H1 (cell line): ENCODE results near the gene SAFB2. TPM values are rescaled to one million over a fixed set of nuclear protein-coding genes. Genes with fewer than 3 reads are reported as not detected.

ENCODE experiments used
- CTCF ChIA-PET: fragments of 300-600 bp; sonication (Branson Sonifier 250); formaldehyde crosslinking; loops from one replicate; lab custom pipeline; 2021; ENCODE audit not compliant: partially characterized antibody; lab: Charles Lee
- POLR2A ChIA-PET: fragments of 300-600 bp; sonication (Branson Sonifier 250); formaldehyde crosslinking; loops from one replicate; lab custom pipeline; 2021; ENCODE audit warnings: inconsistent platforms; ENCODE audit not compliant: partially characterized antibody; lab: Charles Lee
- DNase-seq, 2 experiments: peaks; one replicate each; pipeline versions ENCODE4 v3.0.0 to v3.0.0-alpha.2; 2010 to 2022; ENCODE audit warnings: low spot score in 2 of 2, low read depth in 1 of 2, mixed read lengths in 1 of 2
- FAIRE-seq: peaks from 2 replicates; lab custom pipeline; 2011; peaks lifted over from hg19 to GRCh38; lab: Jason Lieb, UNC
- H2AFZ ChIP-seq: 2 replicates; pipeline ENCODE4 v1.8.1; 2012; ENCODE audit warnings: low read length, inconsistent platforms
- H2AK5ac ChIP-seq: 2 replicates; pipeline ENCODE4 v1.6.1; 2013; ENCODE audit warnings: low read depth, low read length
- H2BK120ac ChIP-seq: replicated peaks from 2 replicates; pipeline ENCODE3; 2013; ENCODE audit warnings: low read depth, low read length, inconsistent platforms
- H2BK12ac ChIP-seq: 2 replicates; pipeline ENCODE4 v1.6.1; 2013; ENCODE audit warnings: low read depth, low read length
- H2BK15ac ChIP-seq: 2 replicates; pipeline ENCODE4 v1.6.1; 2013; ENCODE audit warnings: low read length
- H2BK20ac ChIP-seq: 2 replicates; pipeline ENCODE4 v1.6.1; 2013; ENCODE audit warnings: low read length
- H2BK5ac ChIP-seq: 2 replicates; pipeline ENCODE4 v1.6.1; 2013; ENCODE audit warnings: low read depth, low read length
- H3K14ac ChIP-seq: 2 replicates; pipeline ENCODE4 v1.6.1; 2013; ENCODE audit warnings: inconsistent platforms; ENCODE audit not compliant: insufficient read length
- H3K18ac ChIP-seq: 2 replicates; pipeline ENCODE4 v1.6.1; 2013; ENCODE audit warnings: low read length; ENCODE audit errors: extremely low read depth
- H3K23ac ChIP-seq: 2 replicates; pipeline ENCODE4 v1.6.1; 2013; ENCODE audit warnings: inconsistent platforms; ENCODE audit not compliant: insufficient read length
- H3K23me2 ChIP-seq: 2 replicates; pipeline ENCODE4 v1.6.1; 2013; ENCODE audit warnings: low read depth, low read length
- H3K27ac ChIP-seq: 2 replicates; pipeline ENCODE4 v1.6.1; 2011; ENCODE audit warnings: low read depth, low read length, inconsistent platforms
- H3K27me3 ChIP-seq, 4 experiments: replicated peaks in 1 of 4; 1 replicate in 1 of 4; 2 replicates in 3 of 4; pipeline versions ENCODE4 v1.6.1 to v1.8.1; 2011 to 2013; ENCODE audit warnings: low read length in 3 of 4, mild to moderate bottlenecking in 3 of 4, inconsistent platforms in 2 of 4, mixed read lengths in 2 of 4, moderate library complexity in 1 of 4; ENCODE audit not compliant: control insufficient read depth in 3 of 4, insufficient read depth in 3 of 4; ENCODE audit errors: extremely low read depth in 1 of 4
- H3K36me3 ChIP-seq, 4 experiments: 2 replicates each; pipeline versions ENCODE4 v1.6.1 to v1.8.1; 2011 to 2013; ENCODE audit warnings: mild to moderate bottlenecking in 4 of 4, low read length in 3 of 4, moderate library complexity in 2 of 4, control low read depth in 1 of 4, inconsistent platforms in 1 of 4; ENCODE audit not compliant: insufficient read depth in 4 of 4, control insufficient read depth in 2 of 4
- H3K4ac ChIP-seq: replicated peaks from 2 replicates; pipeline ENCODE3; 2013; ENCODE audit warnings: low read length, low read depth, mixed read lengths, inconsistent platforms; ENCODE audit not compliant: insufficient read length
- H3K4me1 ChIP-seq, 4 experiments: replicated peaks in 1 of 4; 1 replicate in 1 of 4; 2 replicates in 3 of 4; pipeline versions ENCODE4 v1.6.1 to v1.8.1; 2011 to 2013; ENCODE audit warnings: low read length in 3 of 4, inconsistent platforms in 2 of 4, mixed read lengths in 1 of 4; ENCODE audit not compliant: insufficient read depth in 4 of 4, control insufficient read depth in 3 of 4
- H3K4me2 ChIP-seq, 2 experiments: 2 replicates each; pipeline versions ENCODE4 v1.6.1 to v1.8.1; 2011 to 2013; ENCODE audit warnings: low read depth in 2 of 2, low read length in 2 of 2, control low read depth in 1 of 2, inconsistent platforms in 1 of 2, mild to moderate bottlenecking in 1 of 2; ENCODE audit not compliant: insufficient read depth in 1 of 2
- H3K4me3 ChIP-seq, 4 experiments: fragments of 200-600, 300-600 bp in 1 of 4; sonication (generic), shearing (Covaris generic), sonication (Bioruptor Twin) in 1 of 4; 2 replicates each; pipeline versions ENCODE4 v1.5.1 to v1.8.1; 2011 to 2016; ENCODE audit warnings: low read length in 4 of 4, low read depth in 3 of 4, control low read depth in 2 of 4, inconsistent platforms in 2 of 4, mild to moderate bottlenecking in 2 of 4, mixed read lengths in 1 of 4, moderate library complexity in 1 of 4; ENCODE audit not compliant: insufficient read depth in 2 of 4; ENCODE audit errors: extremely low read depth in 1 of 4
- H3K56ac ChIP-seq: replicated peaks from 2 replicates; pipeline ENCODE3; 2013; ENCODE audit warnings: low read depth, mild to moderate bottlenecking, mixed read lengths, low read length, inconsistent platforms; ENCODE audit not compliant: insufficient read length
- H3K79me1 ChIP-seq: 2 replicates; pipeline ENCODE4 v1.6.1; 2013; ENCODE audit warnings: low read depth, low read length, control low read depth
- H3K79me2 ChIP-seq, 2 experiments: 2 replicates each; pipeline versions ENCODE4 v1.6.1 to v1.8.1; 2012 to 2013; ENCODE audit warnings: low read length in 2 of 2, mild to moderate bottlenecking in 2 of 2, inconsistent platforms in 1 of 2; ENCODE audit not compliant: insufficient read depth in 2 of 2, control insufficient read depth in 1 of 2
- H3K9ac ChIP-seq, 4 experiments: replicated peaks in 1 of 4; 1 replicate in 1 of 4; 2 replicates in 3 of 4; pipeline versions ENCODE4 v1.6.1 to v1.8.1; 2011 to 2013; ENCODE audit warnings: low read depth in 3 of 4, low read length in 3 of 4, control low read depth in 2 of 4, mild to moderate bottlenecking in 2 of 4, moderate library complexity in 2 of 4, inconsistent platforms in 1 of 4; ENCODE audit errors: extremely low read depth in 1 of 4
- H3K9me3 ChIP-seq, 2 experiments: 2 replicates each; pipeline versions ENCODE4 v1.6.1 to v1.8.1; 2012 to 2013; ENCODE audit warnings: mild to moderate bottlenecking in 2 of 2, moderate library complexity in 2 of 2, control low read depth in 1 of 2, inconsistent platforms in 1 of 2, low read depth in 1 of 2, low read length in 1 of 2, mixed read lengths in 1 of 2; ENCODE audit not compliant: insufficient read depth in 2 of 2
- H4K20me1 ChIP-seq, 2 experiments: replicated peaks in 1 of 2; 2 replicates each; pipeline versions ENCODE3 to v1.8.1; 2011 to 2013; ENCODE audit warnings: inconsistent platforms in 2 of 2, low read length in 2 of 2, mild to moderate bottlenecking in 1 of 2; ENCODE audit not compliant: insufficient read depth in 2 of 2, control insufficient read depth in 1 of 2
- H4K5ac ChIP-seq: 2 replicates; pipeline ENCODE4 v1.6.1; 2013; ENCODE audit warnings: low read length, low read depth, mixed read lengths, inconsistent platforms; ENCODE audit not compliant: insufficient read length
- H4K8ac ChIP-seq: 2 replicates; pipeline ENCODE4 v1.8.0; 2013; ENCODE audit warnings: mild to moderate bottlenecking, moderate library complexity, low read length, inconsistent platforms; ENCODE audit not compliant: insufficient read depth; ENCODE audit errors: extremely low read depth
- H4K91ac ChIP-seq: replicated peaks from 2 replicates; pipeline ENCODE3; 2013; ENCODE audit warnings: low read length, mixed read lengths, inconsistent platforms; ENCODE audit not compliant: insufficient read length
- HDAC2 ChIP-seq, 2 experiments: fragments of 300-600 bp in 1 of 2; sonication (generic) in 1 of 2; IDR thresholded peaks; 2 replicates each; pipeline ENCODE4 v1.6.1; 2011 to 2012; ENCODE audit warnings: low read depth in 2 of 2, low read length in 2 of 2, mild to moderate bottlenecking in 2 of 2, moderate library complexity in 2 of 2, borderline replicate concordance in 1 of 2, inconsistent platforms in 1 of 2
- KDM1A ChIP-seq: fragments of 200-600, 300-600 bp; sonication (generic); IDR thresholded peaks from 2 replicates; pipeline ENCODE4 v1.7.1; 2016; ENCODE audit warnings: mild to moderate bottlenecking, low read length, borderline replicate concordance
- RXRA ChIP-seq: IDR thresholded peaks from 2 replicates; pipeline ENCODE4 v1.6.1; 2011; ENCODE audit warnings: low read depth, mild to moderate bottlenecking, low read length, moderate library complexity; ENCODE audit not compliant: insufficient read depth
- SAP30 ChIP-seq: fragments of 300-600 bp; sonication (generic); IDR thresholded peaks from 2 replicates; pipeline ENCODE4 v1.7.1; 2012; ENCODE audit warnings: low read length, moderate library complexity, mild to moderate bottlenecking, inconsistent platforms; ENCODE audit not compliant: insufficient read depth, insufficient replicate concordance
- WGBS, 2 experiments: shearing (Covaris generic) in 1 of 2; methylation state at CpG; one replicate each; pipeline versions ENCODE4 v1.1.6 to v1.1.7; 2013 to 2015; ENCODE audit warnings: low lambda C conversion rate in 2 of 2, mixed read lengths in 2 of 2, inconsistent platforms in 1 of 2, low coverage in 1 of 2, missing lambda C conversion rate in 1 of 2; ENCODE audit not compliant: insufficient replicate concordance in 2 of 2, insufficient coverage in 1 of 2, insufficient read length in 1 of 2; ENCODE audit errors: extremely low coverage in 1 of 2, missing lambda C conversion rate in 1 of 2; 5-methylcytosine and 5-hydroxymethylcytosine counted together
- polyA plus RNA-seq, 7 experiments: library from polyadenylated mRNA; depleted of rRNA in 3 of 7; stranded (reverse) in 5 of 7; unstranded in 2 of 7; fragments of >200 nt in 5 of 7; fragments of 200-250 nt in 2 of 7; gene quantifications; 1 replicate in 5 of 7; 2 replicates in 1 of 7; 4 replicates in 1 of 7; pipeline versions ENCODE4 v1.2.1 to v1.2.3, GENCODE V29; 2011 to 2013; ENCODE audit warnings: missing spikeins in 2 of 7, mixed read lengths in 2 of 7
- total RNA-seq: library from RNA; stranded (reverse); fragmentation: NEBNext Ultra II Directional; extraction: Animal tissue kit (Norgen Biotek cat#: 25700); gene quantifications from 2 replicates; pipeline ENCODE4 v1.2.1, GENCODE V29; 2021

Gene SAFB2
- total and polyA plus RNA-seq, 2 of the 8 experiments (the other 6 are each of a cell fraction or from before 2014, with no cell fraction given): 14.8 to 63.8 TPM

DNA sequence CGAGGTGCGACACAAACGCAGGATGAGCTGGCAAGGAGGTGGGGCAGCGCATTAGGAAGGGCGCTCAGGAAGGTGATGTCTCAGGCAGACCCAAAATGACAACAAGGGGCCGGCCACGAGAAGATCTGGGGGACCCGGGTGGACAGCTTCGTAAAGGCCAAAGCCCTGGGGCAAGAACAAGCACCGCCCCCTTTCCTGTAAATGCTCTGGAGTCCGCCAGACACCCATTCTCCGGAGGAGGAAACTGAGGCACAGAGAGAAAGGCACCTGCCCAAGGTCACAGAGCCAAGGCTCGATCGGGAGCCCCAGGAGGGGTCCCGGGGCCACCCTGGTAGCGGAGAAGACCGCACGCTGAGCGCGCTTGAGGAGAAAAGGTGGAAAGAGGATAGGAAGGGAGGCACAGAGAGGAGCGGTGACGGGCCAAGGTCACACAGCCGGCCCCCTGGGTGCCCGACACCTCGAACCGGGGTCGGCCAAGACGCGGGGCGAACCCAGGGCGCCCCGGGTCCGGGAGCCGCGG lies 571 bp downstream of the SAFB2 start:
- H2BK5ac ChIP-seq: no peak overlapping the region
- no peak overlapping the region for H2BK20ac ChIP-seq
- DNase-seq (peak in 1 of 2 experiments; percentile 49), FAIRE-seq (no peak)
- no peak overlapping the region for H2AFZ ChIP-seq
- peak overlapping the region; percentile 48 to 89 (median 71) for H3K9ac ChIP-seq
- H3K14ac ChIP-seq: no peak overlapping the region
- ChIA-PET POLR2A (interaction anchor here (0.6 to 3.8 kb wide), 33 partner anchors 9 to 169 kb away, joined by 3 to 25 read pairs (median 3); partner anchors contain the start of genes CATSPERD, DUS3L, LONP1 and RPL36), CTCF (interaction anchor here (1.0 to 1.5 kb wide), 3 partner anchors 60 to 87 kb away, joined by 3 to 4 read pairs (median 3); no protein-coding TSS in a partner anchor)
- no peak overlapping the region for H2AK5ac ChIP-seq
- H4K91ac ChIP-seq: peak overlapping the region; percentile 46
- H3K4me3 ChIP-seq: peak overlapping the region; percentile 88 to 100 (median 98)
- H2BK15ac ChIP-seq: no peak overlapping the region
- peaks cover 2 to 14% (median 6%) of the 10 kb centered on the region in 4 experiments; a peak in 4 of 7 replicates for H3K4me1 ChIP-seq
- H4K20me1 ChIP-seq: peaks cover 9 to 20% of the 10 kb centered on the region in 2 experiments
- no peaks in the 10 kb centered on the region for H3K27me3 ChIP-seq
- H4K5ac ChIP-seq: no peak overlapping the region
- H3K23ac ChIP-seq: no peak overlapping the region
- peaks cover 50 to 91% of the 10 kb centered on the region in 2 experiments for H3K79me2 ChIP-seq
- no peak overlapping the region for H2BK120ac ChIP-seq
- no peak overlapping the region for H3K4ac ChIP-seq
- peak overlapping the region; percentile 96; the same call in 1 of the 2 replicates for H4K8ac ChIP-seq
- peaks cover 17% of the 10 kb centered on the region for H3K79me1 ChIP-seq
- H3K9me3 ChIP-seq: no peaks in the 10 kb centered on the region
- H2BK12ac ChIP-seq: no peak overlapping the region
- H3K56ac ChIP-seq: no peak overlapping the region
- H3K4me2 ChIP-seq: peak overlapping the region; percentile 77 to 93
- 0 out of 2 replicates have a peak overlapping the region, but pooled peaks have one; percentile 61 for H3K27ac ChIP-seq
- no peak overlapping the region for H3K18ac ChIP-seq
- WGBS, 2 experiments: 5% methylated on average over 25 of the region's 35 CpGs; no CpG with 5 or more reads in 1 of the 2 experiments
- H3K36me3 ChIP-seq: peaks cover 6 to 50% (median 37%) of the 10 kb centered on the region in 4 experiments
- peak; percentile 94 for TF ChIP-seq SAP30
- TF ChIP-seq RXRA: no peak
- TF ChIP-seq HDAC2 (IDR thresholded peaks at IDR 0.05; ENCODE audit: borderline replicate concordance in 1 of 2, low read depth in 2 of 2, low read length in 2 of 2): peak in 1 of 2 experiments; percentile 98; a peak in 1 of 4 replicates
- peak; percentile 95 for TF ChIP-seq KDM1A
- TF ChIP-seq, all 59 proteins: peak for 3
- H3K23me2 ChIP-seq: peaks cover 11% of the 10 kb centered on the region
